ENCODE results near the gene AREL1.

DNA sequence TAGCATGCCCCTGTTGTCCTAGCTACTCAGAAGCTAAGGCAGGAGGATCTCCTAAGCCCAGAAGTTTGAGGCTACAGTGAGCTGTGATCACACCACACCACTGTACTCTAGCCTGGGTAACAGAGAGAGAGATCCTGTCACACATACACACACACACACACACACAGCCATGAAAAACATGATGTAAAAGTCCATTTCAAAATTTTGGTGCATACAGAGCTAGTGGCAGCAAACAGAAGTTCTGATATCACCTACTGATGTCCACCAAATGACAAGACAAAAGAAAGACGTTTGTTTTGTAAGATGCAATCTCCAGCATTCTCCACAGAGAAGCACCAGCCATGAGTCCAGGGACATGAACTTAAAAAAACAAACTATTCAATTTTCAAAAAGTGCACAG lies 15.9 kb downstream of the AREL1 start:
- TF ChIP-seq, protein P1, sequence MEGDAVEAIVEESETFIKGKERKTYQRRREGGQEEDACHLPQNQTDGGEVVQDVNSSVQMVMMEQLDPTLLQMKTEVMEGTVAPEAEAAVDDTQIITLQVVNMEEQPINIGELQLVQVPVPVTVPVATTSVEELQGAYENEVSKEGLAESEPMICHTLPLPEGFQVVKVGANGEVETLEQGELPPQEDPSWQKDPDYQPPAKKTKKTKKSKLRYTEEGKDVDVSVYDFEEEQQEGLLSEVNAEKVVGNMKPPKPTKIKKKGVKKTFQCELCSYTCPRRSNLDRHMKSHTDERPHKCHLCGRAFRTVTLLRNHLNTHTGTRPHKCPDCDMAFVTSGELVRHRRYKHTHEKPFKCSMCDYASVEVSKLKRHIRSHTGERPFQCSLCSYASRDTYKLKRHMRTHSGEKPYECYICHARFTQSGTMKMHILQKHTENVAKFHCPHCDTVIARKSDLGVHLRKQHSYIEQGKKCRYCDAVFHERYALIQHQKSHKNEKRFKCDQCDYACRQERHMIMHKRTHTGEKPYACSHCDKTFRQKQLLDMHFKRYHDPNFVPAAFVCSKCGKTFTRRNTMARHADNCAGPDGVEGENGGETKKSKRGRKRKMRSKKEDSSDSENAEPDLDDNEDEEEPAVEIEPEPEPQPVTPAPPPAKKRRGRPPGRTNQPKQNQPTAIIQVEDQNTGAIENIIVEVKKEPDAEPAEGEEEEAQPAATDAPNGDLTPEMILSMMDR (optimal IDR thresholded peaks at IDR 0.05 in 1 of 3, IDR thresholded peaks at IDR 0.05 in 1 of 3, conservative IDR thresholded peaks at IDR 0.05 in 1 of 3; ENCODE audit: extremely low read depth in 1 of 3, insufficient read depth in 2 of 3, low read length in 3 of 3) = no peak
- no peak for TF ChIP-seq EZH2 (IDR thresholded peaks at IDR 0.05; ENCODE audit: low read length)

All from keratinocyte (primary cell).